Measurements from ENCODE around the gene JMJD1C.

- no peak for TF ChIP-seq ZNF510 (tag by site-specific recombination; IDR thresholded peaks at IDR 0.05; ENCODE audit: insufficient replicate concordance)
- no peak for TF ChIP-seq CTCF (tag by site-specific recombination; IDR thresholded peaks at IDR 0.05)
- no peak for TF ChIP-seq ZNF280D (tag by site-specific recombination; IDR thresholded peaks at IDR 0.05)
- no peak for TF ChIP-seq ZNF274 (IDR thresholded peaks at IDR 0.05; ENCODE audit: low read length)
- no peak for TF ChIP-seq ZNF274 (tag by site-specific recombination; IDR thresholded peaks at IDR 0.05; ENCODE audit: borderline replicate concordance)
- TF ChIP-seq MYNN (tag by site-specific recombination; IDR thresholded peaks at IDR 0.05; ENCODE audit: borderline replicate concordance) = no peak
- TF ChIP-seq REST (tag by site-specific recombination; IDR thresholded peaks at IDR 0.05) = no peak
- TF ChIP-seq ZNF239 (tag by site-specific recombination; IDR thresholded peaks at IDR 0.05) = no peak
- TF ChIP-seq ZNF391 (tag by site-specific recombination; IDR thresholded peaks at IDR 0.05; ENCODE audit: borderline replicate concordance, low read depth) = no peak
- no peak for TF ChIP-seq ZNF19 (tag by site-specific recombination; IDR thresholded peaks at IDR 0.05; ENCODE audit: low read depth)
- no peak for TF ChIP-seq MEIS1 (CRISPR knock-in tag; IDR thresholded peaks at IDR 0.05; ENCODE audit: borderline replicate concordance)
- no peak for TF ChIP-seq HOXA7 (CRISPR knock-in tag; IDR thresholded peaks at IDR 0.05; ENCODE audit: borderline replicate concordance)
- TF ChIP-seq MZF1 (tag by site-specific recombination; IDR thresholded peaks at IDR 0.05; ENCODE audit: borderline replicate concordance) = no peak
- no peak for TF ChIP-seq REPIN1 (tag by site-specific recombination; IDR thresholded peaks at IDR 0.05; ENCODE audit: low read depth)
These were observed 183.8 kb downstream of the JMJD1C start for GRCh38 chr10:63281967-63282366.

All from HEK293 (cell line).